Mesendoderm (in vitro differentiated cells): Measurements from ENCODE around the gene NANS.
"Not testable (repeated sequence)": the region's sequence is repeated elsewhere in the genome, so short reads cannot be mapped to it uniquely, and the experiment has no call there.

ENCODE experiments used
- DNase-seq: peaks from one replicate; pipeline ENCODE4 v3.0.0; 2013
- H2AK5ac ChIP-seq: 2 replicates; pipeline ENCODE4 v1.6.1; 2013; ENCODE audit warnings: low read length, inconsistent platforms
- H2BK120ac ChIP-seq: 2 replicates; pipeline ENCODE4 v1.6.1; 2013; ENCODE audit warnings: low read depth, mild to moderate bottlenecking, low read length, moderate library complexity, mixed read lengths
- H2BK15ac ChIP-seq: replicated peaks from 2 replicates; pipeline ENCODE4 v1.6.1; 2013; ENCODE audit warnings: low read depth, mild to moderate bottlenecking, moderate library complexity
- H2BK5ac ChIP-seq: 2 replicates; pipeline ENCODE4 v1.6.1; 2013; ENCODE audit warnings: low read length, inconsistent platforms
- H3K18ac ChIP-seq: 2 replicates; pipeline ENCODE4 v1.6.1; 2013; ENCODE audit warnings: mild to moderate bottlenecking, low read length, mixed read lengths
- H3K23ac ChIP-seq: one replicate; pipeline ENCODE4 v1.6.1; 2013; ENCODE audit warnings: low read length
- H3K27ac ChIP-seq: 2 replicates; pipeline ENCODE4 v1.5.1; 2013; ENCODE audit warnings: low read depth, mild to moderate bottlenecking, inconsistent platforms, low read length, moderate library complexity
- H3K27me3 ChIP-seq: 2 replicates; pipeline ENCODE4 v1.6.1; 2013; ENCODE audit warnings: low read length, control low read depth, mild to moderate bottlenecking, inconsistent platforms; ENCODE audit not compliant: insufficient read depth, poor library complexity
- H3K36me3 ChIP-seq: 2 replicates; pipeline ENCODE4 v1.6.1; 2013; ENCODE audit warnings: low read length, inconsistent platforms; ENCODE audit not compliant: control insufficient read depth, insufficient read depth
- H3K4ac ChIP-seq: one replicate; pipeline ENCODE4 v1.6.1; 2013; ENCODE audit warnings: low read depth, mild to moderate bottlenecking, low read length, moderate library complexity
- H3K4me1 ChIP-seq: 2 replicates; pipeline ENCODE4 v1.6.1; 2013; ENCODE audit warnings: low read depth, low read length, inconsistent platforms; ENCODE audit not compliant: control insufficient read depth
- H3K4me2 ChIP-seq: 2 replicates; pipeline ENCODE4 v1.6.1; 2013; ENCODE audit warnings: low read length
- H3K4me3 ChIP-seq: 2 replicates; pipeline ENCODE4 v1.5.1; 2013; ENCODE audit warnings: mild to moderate bottlenecking, low read length
- H3K56ac ChIP-seq: one replicate; pipeline ENCODE4 v1.6.1; 2013; ENCODE audit warnings: low read length
- H3K79me1 ChIP-seq: 2 replicates; pipeline ENCODE4 v1.6.1; 2013; ENCODE audit warnings: low read length, inconsistent platforms
- H3K79me2 ChIP-seq: 2 replicates; pipeline ENCODE4 v1.6.1; 2013; ENCODE audit warnings: mild to moderate bottlenecking, low read length; ENCODE audit not compliant: control insufficient read depth, insufficient read depth
- H3K9ac ChIP-seq: 2 replicates; pipeline ENCODE4 v1.6.1; 2013; ENCODE audit warnings: low read length, inconsistent platforms
- H4K5ac ChIP-seq: one replicate; pipeline ENCODE4 v1.6.1; 2013; ENCODE audit warnings: low read length
- H4K8ac ChIP-seq: one replicate; pipeline ENCODE4 v1.6.1; 2013; ENCODE audit warnings: low read depth, mild to moderate bottlenecking, control low read depth, low read length, moderate library complexity
- WGBS: extraction: QIAGEN DNeasy Blood & Tissue Kit; methylation state at CpG from one replicate; pipeline ENCODE4 v1.1.7; 2013; ENCODE audit warnings: low lambda C conversion rate, missing lambda C conversion rate; ENCODE audit not compliant: insufficient coverage; ENCODE audit errors: extremely low coverage; 5-methylcytosine and 5-hydroxymethylcytosine counted together

Gene NANS

GRCh38 chr9:98108531-98109031, 52.0 kb downstream of the NANS start:
- no peak overlapping the region for H3K4me3 ChIP-seq
- no peak for DNase-seq
- H3K4ac ChIP-seq: no peak overlapping the region
- no peak overlapping the region for H4K5ac ChIP-seq
- no CpG with 5 or more reads among the region's 5 CpGs for WGBS
- H3K4me2 ChIP-seq: no peak overlapping the region
- H3K4me1 ChIP-seq: no peaks in the 10 kb centered on the region
- H3K27me3 ChIP-seq: no peaks in the 10 kb centered on the region
- H3K56ac ChIP-seq: no peak overlapping the region
- no peaks in the 10 kb centered on the region for H3K36me3 ChIP-seq
- no peak overlapping the region for H2BK15ac ChIP-seq
- H3K18ac ChIP-seq: no peak overlapping the region
- no peak overlapping the region for H2BK120ac ChIP-seq
- H3K79me2 ChIP-seq: no peaks in the 10 kb centered on the region
- H4K8ac ChIP-seq: no peak overlapping the region
- H3K27ac ChIP-seq: no peak overlapping the region
- no peak overlapping the region for H2AK5ac ChIP-seq
- H3K23ac ChIP-seq: no peak overlapping the region
- no peak overlapping the region for H3K9ac ChIP-seq
- H3K79me1 ChIP-seq: no peaks in the 10 kb centered on the region
- H2BK5ac ChIP-seq: no peak overlapping the region

GRCh38 chr9:98109052-98109451, 52.5 kb downstream of the NANS start:
- DNase-seq: no peak
- H3K23ac ChIP-seq: no peak overlapping the region
- H3K79me1 ChIP-seq: no peaks in the 10 kb centered on the region
- H4K8ac ChIP-seq: no peak overlapping the region
- H3K4me1 ChIP-seq: no peaks in the 10 kb centered on the region
- no peaks in the 10 kb centered on the region for H3K79me2 ChIP-seq
- H3K27ac ChIP-seq: no peak overlapping the region
- no peak overlapping the region for H3K4ac ChIP-seq
- no peak overlapping the region for H2BK120ac ChIP-seq
- no peak overlapping the region for H3K4me2 ChIP-seq
- no peak overlapping the region for H3K18ac ChIP-seq
- no CpG with 5 or more reads among the region's 3 CpGs for WGBS
- no peak overlapping the region for H2BK15ac ChIP-seq
- no peak overlapping the region for H3K4me3 ChIP-seq
- no peak overlapping the region for H3K9ac ChIP-seq
- H3K36me3 ChIP-seq: no peaks in the 10 kb centered on the region
- no peak overlapping the region for H2AK5ac ChIP-seq
- no peak overlapping the region for H4K5ac ChIP-seq
- no peak overlapping the region for H2BK5ac ChIP-seq
- H3K27me3 ChIP-seq: no peaks in the 10 kb centered on the region
- no peak overlapping the region for H3K56ac ChIP-seq

GRCh38 chr9:98117097-98117496, 60.6 kb downstream of the NANS start:
- H3K27me3 ChIP-seq, DNase-seq, H4K5ac ChIP-seq, H3K4ac ChIP-seq, H3K27ac ChIP-seq, H2BK15ac ChIP-seq, H3K23ac ChIP-seq, H3K4me2 ChIP-seq, H3K56ac ChIP-seq, H2AK5ac ChIP-seq, H2BK120ac ChIP-seq, H3K79me2 ChIP-seq, H3K36me3 ChIP-seq, H3K4me1 ChIP-seq, H2BK5ac ChIP-seq, H3K79me1 ChIP-seq, H3K9ac ChIP-seq, H3K18ac ChIP-seq, H4K8ac ChIP-seq, H3K4me3 ChIP-seq: not testable (repeated sequence)
- WGBS: no CpG with 5 or more reads among the region's 6 CpGs

GRCh38 chr9:98117984-98118639, 61.6 kb downstream of the NANS start:
- no CpG with 5 or more reads among the region's 5 CpGs for WGBS

GRCh38 chr9:98118640-98119601, 62.4 kb downstream of the NANS start, which contains the start of gene TRIM14:
TSS of gene TRIM14 (minus strand) at chr9:98119222. CDS start at chr9:98119188, 34 bp downstream.
- peak; percentile 64 for DNase-seq
- H2BK5ac ChIP-seq: no peak within 1 kb of the TSS
- no peak within 1 kb of the TSS for H2BK120ac ChIP-seq
- no peak within 1 kb of the TSS for H4K8ac ChIP-seq
- H3K4ac ChIP-seq: no peak within 1 kb of the TSS
- peak within 1 kb of the TSS; percentile 61 for H3K9ac ChIP-seq
- H3K79me2 ChIP-seq: no peaks in the 10 kb centered on the region
- no peaks in the 10 kb centered on the region for H3K79me1 ChIP-seq
- peak within 1 kb of the TSS; percentile 91 for H3K56ac ChIP-seq
- no peaks in the 10 kb centered on the region for H3K27me3 ChIP-seq
- WGBS: no CpG with 5 or more reads among the region's 71 CpGs
- H3K4me3 ChIP-seq: peak within 1 kb of the TSS; percentile 35
- peak within 1 kb of the TSS; percentile 69 for H3K4me2 ChIP-seq
- no peaks in the 10 kb centered on the region for H3K36me3 ChIP-seq
- H3K4me1 ChIP-seq: no peaks in the 10 kb centered on the region
- H4K5ac ChIP-seq: no peak within 1 kb of the TSS
- H3K23ac ChIP-seq: no peak within 1 kb of the TSS
- H2AK5ac ChIP-seq: no peak within 1 kb of the TSS
- H3K18ac ChIP-seq: no peak within 1 kb of the TSS
- no peak within 1 kb of the TSS for H2BK15ac ChIP-seq
- H3K27ac ChIP-seq: no peak within 1 kb of the TSS

More at GRCh38 chr9:98117984-98118639, 61.6 kb downstream of the NANS start:
- Histone ChIP-seq H3K56ac (peak overlapping the region; percentile 91), H4K5ac (no peak overlapping the region), H3K9ac (peak overlapping the region; percentile 61), H3K4me1 (no peaks in the 10 kb centered on the region), H4K8ac (no peak overlapping the region), H2BK120ac (no peak overlapping the region), H3K4me2 (no peak overlapping the region), H2BK15ac (no peak overlapping the region), H3K4me3 (no peak overlapping the region), H3K79me1 (no peaks in the 10 kb centered on the region), H3K27ac (no peak overlapping the region), H3K79me2 (no peaks in the 10 kb centered on the region), H2BK5ac (no peak overlapping the region), H3K18ac (no peak overlapping the region), H2AK5ac (no peak overlapping the region), H3K23ac (no peak overlapping the region), H3K27me3 (no peaks in the 10 kb centered on the region), H3K4ac (no peak overlapping the region), H3K36me3 (no peaks in the 10 kb centered on the region)
- peak; percentile 71 for DNase-seq
